ENCODE measurements around the gene MAPK12. TPM values are rescaled to one million over a fixed set of nuclear protein-coding genes. Genes with fewer than 3 reads are reported as not detected.

The MAPK12 gene
- total RNA-seq, 4 donors from 2014 or later, result 10.3 to 41.4 (median 28.3) TPM

- intact Hi-C loops (cut with DNase I; ENCODE audit: low total_unique reads), result no loop called here
- Histone ChIP-seq H3K9me3 (no peaks in the 10 kb centered on the region), H3K36me3 (no peaks in the 10 kb centered on the region), H3K27ac (peak overlapping the region; percentile 88 to 94), H3K4me1 (peaks cover 27 to 66% of the 10 kb centered on the region in 2 donors), H3K4me3 (no peak overlapping the region), H3K27me3 (no peaks in the 10 kb centered on the region)
- DNase-seq, result no peak
- no peak for TF ChIP-seq POLR2A (IDR thresholded peaks at IDR 0.05)
- TF ChIP-seq, protein P1, sequence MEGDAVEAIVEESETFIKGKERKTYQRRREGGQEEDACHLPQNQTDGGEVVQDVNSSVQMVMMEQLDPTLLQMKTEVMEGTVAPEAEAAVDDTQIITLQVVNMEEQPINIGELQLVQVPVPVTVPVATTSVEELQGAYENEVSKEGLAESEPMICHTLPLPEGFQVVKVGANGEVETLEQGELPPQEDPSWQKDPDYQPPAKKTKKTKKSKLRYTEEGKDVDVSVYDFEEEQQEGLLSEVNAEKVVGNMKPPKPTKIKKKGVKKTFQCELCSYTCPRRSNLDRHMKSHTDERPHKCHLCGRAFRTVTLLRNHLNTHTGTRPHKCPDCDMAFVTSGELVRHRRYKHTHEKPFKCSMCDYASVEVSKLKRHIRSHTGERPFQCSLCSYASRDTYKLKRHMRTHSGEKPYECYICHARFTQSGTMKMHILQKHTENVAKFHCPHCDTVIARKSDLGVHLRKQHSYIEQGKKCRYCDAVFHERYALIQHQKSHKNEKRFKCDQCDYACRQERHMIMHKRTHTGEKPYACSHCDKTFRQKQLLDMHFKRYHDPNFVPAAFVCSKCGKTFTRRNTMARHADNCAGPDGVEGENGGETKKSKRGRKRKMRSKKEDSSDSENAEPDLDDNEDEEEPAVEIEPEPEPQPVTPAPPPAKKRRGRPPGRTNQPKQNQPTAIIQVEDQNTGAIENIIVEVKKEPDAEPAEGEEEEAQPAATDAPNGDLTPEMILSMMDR (IDR thresholded peaks at IDR 0.05), result no peak
These were observed 42.0 kb upstream of the MAPK12 start for GRCh38 chr22:50303515-50303847.

DNA sequence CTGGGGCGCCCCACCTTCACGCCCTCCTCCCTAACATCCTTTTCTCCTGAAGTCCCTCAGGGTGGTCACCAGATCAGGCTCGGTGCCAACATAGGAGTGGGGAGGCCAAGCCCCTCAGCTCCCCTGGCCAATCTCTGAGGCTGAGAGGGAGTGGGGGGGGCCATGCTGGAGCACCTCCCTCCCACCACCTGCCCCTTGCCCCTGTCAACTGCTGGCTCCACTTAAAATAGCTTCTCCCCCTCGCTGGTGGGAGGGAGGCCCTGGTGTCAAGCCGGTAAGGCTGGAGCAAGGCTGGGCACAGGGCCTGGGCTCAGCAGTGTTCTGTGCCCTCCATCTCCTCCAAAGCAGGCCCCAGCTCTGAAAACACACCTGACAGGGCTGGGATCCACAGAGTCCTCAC is 41.1 kb upstream of the MAPK12 start:
- H3K27me3 ChIP-seq, result no peaks in the 10 kb centered on the region
- no peak overlapping the region for H3K4me3 ChIP-seq
- H3K4me1 ChIP-seq, result peaks cover 27 to 63% of the 10 kb centered on the region in 2 donors
- peak overlapping the region; percentile 88 to 94 for H3K27ac ChIP-seq
- intact Hi-C loops (cut with DNase I; ENCODE audit: low total_unique reads), result no loop called here
- TF ChIP-seq POLR2A (IDR thresholded peaks at IDR 0.05), result no peak
- TF ChIP-seq, protein P1 (IDR thresholded peaks at IDR 0.05), result no peak
- H3K36me3 ChIP-seq, result no peaks in the 10 kb centered on the region
- no peaks in the 10 kb centered on the region for H3K9me3 ChIP-seq
- DNase-seq, result peak; percentile 46 to 51

GRCh38 chr22:50302041-50302541 is 40.6 kb upstream of the MAPK12 start:
- H3K4me1 ChIP-seq, result peaks cover 27 to 68% of the 10 kb centered on the region in 2 donors
- intact Hi-C loops (cut with DNase I; ENCODE audit: low total_unique reads), result no loop called here

DNA sequence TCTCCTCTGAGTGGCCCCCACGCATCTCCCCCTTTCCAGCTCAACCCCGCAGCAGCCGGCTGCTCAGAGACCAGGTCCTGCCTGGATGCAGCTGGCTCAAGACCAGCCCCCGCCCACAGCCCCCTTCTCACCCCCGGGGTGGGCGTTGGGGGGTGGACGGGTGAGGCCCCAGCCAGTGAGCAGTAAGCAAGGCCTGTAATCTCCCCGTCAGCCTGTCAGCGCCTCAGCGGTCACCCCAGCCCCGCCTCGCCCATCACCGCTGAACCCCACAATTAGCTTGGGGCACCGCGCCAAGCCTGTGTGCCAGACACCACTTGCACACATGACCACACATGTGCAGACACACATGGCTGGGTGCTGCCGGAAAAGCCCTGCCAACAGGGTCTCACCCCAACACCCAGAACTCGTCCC is 40.1 kb upstream of the MAPK12 start:
- DNase-seq, result no peak
- Histone ChIP-seq H3K9me3 (no peaks in the 10 kb centered on the region), H3K4me1 (peaks cover 27 to 73% of the 10 kb centered on the region in 2 donors), H3K27ac (peak overlapping the region; percentile 88 to 94), H3K27me3 (no peaks in the 10 kb centered on the region), H3K4me3 (no peak overlapping the region), H3K36me3 (no peaks in the 10 kb centered on the region)
- intact Hi-C loops (cut with DNase I; ENCODE audit: low total_unique reads), result no loop called here
- no peak for TF ChIP-seq POLR2A (IDR thresholded peaks at IDR 0.05)

More at GRCh38 chr22:50302041-50302541, 40.6 kb upstream of the MAPK12 start:
- H3K27ac ChIP-seq, result peak overlapping the region; percentile 88 to 94
- TF ChIP-seq, protein P1 (IDR thresholded peaks at IDR 0.05), result no peak
- no peak for TF ChIP-seq POLR2A (IDR thresholded peaks at IDR 0.05)
- no peak overlapping the region for H3K4me3 ChIP-seq
- no peaks in the 10 kb centered on the region for H3K9me3 ChIP-seq
- no peak for DNase-seq
- H3K27me3 ChIP-seq, result no peaks in the 10 kb centered on the region
- no peaks in the 10 kb centered on the region for H3K36me3 ChIP-seq

DNA sequence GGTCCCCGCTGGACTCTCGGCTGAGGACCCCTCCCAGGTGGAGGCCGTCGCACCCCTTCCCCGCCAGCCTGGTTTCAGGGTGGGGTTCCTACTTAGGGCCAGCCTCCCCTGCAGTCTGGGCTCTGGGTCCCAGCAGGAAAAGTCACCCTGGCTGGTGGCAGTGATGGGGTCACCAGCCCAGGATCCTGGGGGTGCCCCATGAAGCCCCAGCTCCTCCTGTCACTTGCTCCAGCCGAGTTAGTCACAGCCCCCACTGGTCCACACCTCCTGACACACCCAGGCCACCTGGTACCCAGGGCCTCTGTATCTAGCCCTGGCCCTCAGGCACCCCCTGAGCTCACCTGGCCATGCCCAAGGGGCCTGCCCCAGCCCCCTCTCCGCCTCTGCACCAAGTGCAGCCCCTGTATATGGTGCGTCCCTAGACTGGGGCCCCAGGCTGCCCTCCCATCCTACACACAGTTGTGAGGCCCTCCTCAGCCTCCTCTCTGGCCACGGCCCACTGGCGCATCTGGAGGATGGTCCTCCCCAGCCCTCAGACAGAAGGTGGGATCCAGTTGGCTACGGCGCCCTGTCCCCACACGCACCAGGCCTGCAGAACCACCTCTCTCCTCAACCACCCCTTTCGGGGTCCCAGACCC is 39.3 kb upstream of the MAPK12 start:
- peak overlapping the region; percentile 88 to 94 for H3K27ac ChIP-seq
- intact Hi-C loops (cut with DNase I; ENCODE audit: low total_unique reads), result no loop called here
- H3K27me3 ChIP-seq, result no peaks in the 10 kb centered on the region
- peaks cover 27 to 74% of the 10 kb centered on the region in 2 donors for H3K4me1 ChIP-seq
- peak overlapping the region in 1 of 2 donors; percentile 41 for H3K4me3 ChIP-seq
- no peak for DNase-seq
- H3K9me3 ChIP-seq, result no peaks in the 10 kb centered on the region
- H3K36me3 ChIP-seq, result no peaks in the 10 kb centered on the region
- no peak for TF ChIP-seq POLR2A (IDR thresholded peaks at IDR 0.05)
- TF ChIP-seq, protein P1 (IDR thresholded peaks at IDR 0.05), result no peak
